ENCODE results near the gene CALCB.
"Not testable (repeated sequence)": the region's sequence is repeated elsewhere in the genome, so short reads cannot be mapped to it uniquely, and the experiment has no call there.

CALCB gene, protein sequence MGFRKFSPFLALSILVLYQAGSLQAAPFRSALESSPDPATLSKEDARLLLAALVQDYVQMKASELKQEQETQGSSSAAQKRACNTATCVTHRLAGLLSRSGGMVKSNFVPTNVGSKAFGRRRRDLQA

DNA sequence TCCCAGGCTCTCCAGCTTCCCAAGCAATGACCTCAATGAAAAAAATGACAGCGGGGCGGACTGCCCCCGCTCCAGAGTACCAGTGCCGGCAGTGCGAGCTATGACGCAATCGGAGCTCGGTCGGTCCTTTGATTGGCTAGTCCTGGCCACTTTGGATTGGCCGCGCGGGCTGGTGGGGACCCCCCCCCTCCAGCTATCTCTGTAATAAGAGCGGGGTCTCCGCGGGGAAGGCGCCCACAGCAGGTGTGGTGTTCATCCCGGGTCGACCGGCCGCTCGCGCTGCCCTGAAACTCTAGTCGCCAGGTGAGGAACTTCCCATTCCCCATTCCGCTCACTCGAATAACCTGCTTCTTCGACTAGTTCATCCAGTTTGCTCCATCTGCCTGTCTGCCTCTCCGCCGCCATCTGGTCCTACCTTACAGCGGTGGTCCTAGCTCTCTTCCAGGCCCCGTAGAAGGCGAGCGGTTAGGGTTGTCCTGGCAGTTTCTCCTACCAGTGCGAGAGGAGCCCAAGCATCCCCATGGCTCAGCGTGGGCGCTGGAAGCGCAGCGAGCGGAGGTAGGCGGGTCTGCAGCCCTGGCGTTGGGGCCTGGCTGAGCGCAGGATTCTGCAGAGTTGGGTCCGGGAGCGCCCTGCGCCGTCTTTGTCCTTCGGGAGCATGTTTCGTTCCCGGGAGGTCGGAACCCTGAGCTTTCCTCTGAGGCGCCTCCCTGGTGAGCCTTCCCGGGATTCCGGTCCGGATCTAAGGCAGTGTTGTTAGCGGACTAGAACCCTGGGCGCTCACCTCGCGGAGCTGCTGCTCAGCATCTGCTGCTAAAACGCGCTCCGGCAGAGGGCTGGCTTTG, at the start of gene CALCB:
Gene CALCB (plus strand): TSS at position 233 of the 845 bp plus-strand sequence. CDS start 1,126 bp downstream, outside the sequence.
- peaks cover 7% of the 10 kb centered on the region for H3K9me3 ChIP-seq (ENCODE audit: control insufficient read depth, low read length)
- DNase-seq (ENCODE audit: low read depth), result peak; percentile 41
- H3K4me1 ChIP-seq (ENCODE audit: control insufficient read depth, insufficient read depth, low read length), result peaks cover 5% of the 10 kb centered on the region
- peaks cover 50% of the 10 kb centered on the region for H3K27me3 ChIP-seq (replicated peaks; ENCODE audit: control insufficient read depth, insufficient read depth, low read length)
- no peak within 1 kb of the TSS for H3K9ac ChIP-seq (ENCODE audit: low read length)
- H3K4me3 ChIP-seq (ENCODE audit: low read length), result peak within 1 kb of the TSS; percentile 18
- no peaks in the 10 kb centered on the region for H3K36me3 ChIP-seq (ENCODE audit: control insufficient read depth, insufficient read depth, low read length, severe bottlenecking)

DNA sequence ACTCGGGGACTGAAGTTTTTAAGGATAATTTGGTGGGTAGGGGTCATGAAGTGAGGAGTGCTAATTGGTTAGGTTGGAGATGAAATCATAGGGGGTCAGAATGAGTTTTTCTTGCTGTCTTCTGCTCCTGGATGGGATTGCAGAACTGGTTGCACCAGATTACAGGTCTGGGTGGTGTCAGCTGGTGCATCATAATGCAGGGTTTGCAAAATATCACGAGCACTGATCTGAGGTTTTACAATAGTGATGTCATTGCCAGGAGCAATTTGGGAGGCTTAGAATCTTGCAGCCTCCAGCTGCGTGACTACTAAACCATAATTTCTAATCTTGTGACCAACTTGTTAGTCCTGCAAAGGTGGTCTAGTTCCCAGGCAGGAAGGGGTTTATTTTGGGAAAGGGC, 46.4 kb upstream of the CALCB start:
- H3K4me1 ChIP-seq (ENCODE audit: control insufficient read depth, insufficient read depth, low read length), result no peaks in the 10 kb centered on the region
- H3K4me3 ChIP-seq (ENCODE audit: low read length), result no peak overlapping the region
- H3K9ac ChIP-seq (ENCODE audit: low read length), result no peak overlapping the region
- no peaks in the 10 kb centered on the region for H3K36me3 ChIP-seq (ENCODE audit: control insufficient read depth, insufficient read depth, low read length, severe bottlenecking)
- H3K9me3 ChIP-seq (ENCODE audit: control insufficient read depth, low read length), result no peaks in the 10 kb centered on the region
- peaks cover 5% of the 10 kb centered on the region for H3K27me3 ChIP-seq (replicated peaks; ENCODE audit: control insufficient read depth, insufficient read depth, low read length)
- no peak for DNase-seq (ENCODE audit: low read depth)

DNA sequence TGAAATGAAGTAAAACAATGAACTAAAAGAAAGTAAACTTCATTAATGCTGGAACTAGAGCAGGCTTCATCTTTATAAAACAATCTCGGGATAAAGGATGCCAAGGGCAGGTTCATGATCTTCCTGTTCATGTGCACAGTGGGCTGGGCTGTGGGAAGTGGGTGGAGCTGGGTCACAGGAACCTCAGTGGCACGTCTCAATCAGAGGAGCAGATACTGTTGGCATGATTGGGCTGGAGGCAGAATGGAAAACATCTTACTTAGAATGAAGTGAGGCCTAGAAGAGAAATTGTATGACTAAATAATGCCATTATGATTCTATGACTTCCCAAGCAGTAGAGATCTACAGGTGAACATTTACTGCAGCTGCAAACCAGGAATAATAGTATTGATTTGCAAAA, 45.4 kb upstream of the CALCB start:
- peaks cover 5% of the 10 kb centered on the region for H3K27me3 ChIP-seq (replicated peaks; ENCODE audit: control insufficient read depth, insufficient read depth, low read length)
- no peak for DNase-seq (ENCODE audit: low read depth)
- no peaks in the 10 kb centered on the region for H3K4me1 ChIP-seq (ENCODE audit: control insufficient read depth, insufficient read depth, low read length)
- H3K4me3 ChIP-seq (ENCODE audit: low read length), result no peak overlapping the region
- no peak overlapping the region for H3K9ac ChIP-seq (ENCODE audit: low read length)
- no peaks in the 10 kb centered on the region for H3K36me3 ChIP-seq (ENCODE audit: control insufficient read depth, insufficient read depth, low read length, severe bottlenecking)
- no peaks in the 10 kb centered on the region for H3K9me3 ChIP-seq (ENCODE audit: control insufficient read depth, low read length)

DNA sequence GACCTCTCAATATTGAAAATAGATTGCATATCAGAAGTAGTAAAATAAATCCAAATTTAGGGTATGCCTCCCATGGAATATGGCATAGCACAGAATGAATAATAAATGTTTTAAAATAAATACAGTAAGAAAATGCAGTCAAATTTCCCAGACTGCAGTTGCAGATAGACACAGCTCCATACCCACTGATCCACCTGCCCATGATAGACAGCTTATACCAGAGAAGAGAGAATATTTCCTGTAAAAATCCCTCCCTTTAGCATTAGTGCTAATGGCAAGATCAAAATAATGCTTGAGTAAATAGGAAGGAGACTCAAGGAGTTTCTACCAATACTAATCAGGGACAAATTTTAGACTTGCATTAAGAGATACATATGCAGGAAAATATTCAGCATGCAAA, 45.0 kb upstream of the CALCB start:
- no peaks in the 10 kb centered on the region for H3K4me1 ChIP-seq (ENCODE audit: control insufficient read depth, insufficient read depth, low read length)
- H3K9ac ChIP-seq (ENCODE audit: low read length), result no peak overlapping the region
- no peak for DNase-seq (ENCODE audit: low read depth)
- H3K27me3 ChIP-seq (replicated peaks; ENCODE audit: control insufficient read depth, insufficient read depth, low read length), result peaks cover 5% of the 10 kb centered on the region
- no peaks in the 10 kb centered on the region for H3K9me3 ChIP-seq (ENCODE audit: control insufficient read depth, low read length)
- H3K4me3 ChIP-seq (ENCODE audit: low read length), result no peak overlapping the region
- no peaks in the 10 kb centered on the region for H3K36me3 ChIP-seq (ENCODE audit: control insufficient read depth, insufficient read depth, low read length, severe bottlenecking)

DNA sequence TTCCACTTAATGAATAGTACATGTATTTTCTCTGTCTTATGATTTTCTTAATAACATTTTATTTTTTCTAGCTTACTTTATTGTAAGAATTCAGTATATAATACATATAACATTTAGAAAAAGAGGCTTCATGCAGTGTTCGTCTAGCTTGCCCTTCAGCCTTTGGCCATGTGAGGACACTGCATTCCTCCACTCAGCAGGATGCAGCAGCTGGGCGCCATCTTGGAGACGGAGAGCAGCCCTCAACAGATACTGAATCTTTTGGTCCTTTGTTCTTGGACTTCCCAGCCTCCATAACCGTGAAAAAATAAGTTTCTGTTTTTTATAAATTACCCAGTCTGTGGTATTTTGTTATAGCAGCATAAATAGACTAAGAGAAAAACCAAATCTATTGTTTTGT, 41.4 kb upstream of the CALCB start:
- H3K9ac ChIP-seq (ENCODE audit: low read length); H3K4me3 ChIP-seq (ENCODE audit: low read length); H3K9me3 ChIP-seq (ENCODE audit: control insufficient read depth, low read length); H3K27me3 ChIP-seq (replicated peaks; ENCODE audit: control insufficient read depth, insufficient read depth, low read length); H3K4me1 ChIP-seq (ENCODE audit: control insufficient read depth, insufficient read depth, low read length); H3K36me3 ChIP-seq (ENCODE audit: control insufficient read depth, insufficient read depth, low read length, severe bottlenecking); DNase-seq (ENCODE audit: low read depth): not testable (repeated sequence)

DNA sequence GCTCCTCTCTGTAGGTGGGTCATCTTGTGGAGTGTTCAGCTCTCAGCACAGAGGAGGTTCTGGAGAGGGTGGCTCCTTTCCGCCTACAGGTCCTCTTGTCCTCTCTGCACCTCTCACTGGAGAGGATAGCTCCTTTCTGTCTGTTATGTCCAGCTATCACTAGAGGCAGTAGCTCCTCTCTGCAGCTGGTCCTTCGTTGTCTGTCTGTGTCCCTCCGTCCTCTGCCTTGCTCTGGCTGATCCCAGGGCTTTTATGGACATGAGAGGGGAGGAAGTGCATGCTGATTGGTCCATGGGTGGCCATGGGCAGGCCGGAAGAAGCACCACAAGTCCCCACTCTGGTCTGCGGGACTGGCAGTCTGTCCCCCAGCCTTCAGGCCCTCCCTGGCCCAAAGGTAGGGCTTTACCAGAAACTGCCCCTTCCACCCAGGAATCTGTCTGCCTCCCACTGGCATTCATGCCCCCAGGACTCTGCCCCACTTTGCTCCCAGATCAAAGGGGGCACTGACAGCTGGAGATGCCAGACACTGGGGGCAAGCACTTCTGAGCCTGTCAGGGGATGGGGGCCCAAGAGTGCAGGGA, 38.6 kb upstream of the CALCB start:
- no peak overlapping the region for H3K4me3 ChIP-seq (ENCODE audit: low read length)
- H3K9ac ChIP-seq (ENCODE audit: low read length), result no peak overlapping the region
- H3K9me3 ChIP-seq (ENCODE audit: control insufficient read depth, low read length), result no peaks in the 10 kb centered on the region
- H3K36me3 ChIP-seq (ENCODE audit: control insufficient read depth, insufficient read depth, low read length, severe bottlenecking), result no peaks in the 10 kb centered on the region
- H3K27me3 ChIP-seq (replicated peaks; ENCODE audit: control insufficient read depth, insufficient read depth, low read length), result peaks cover 8% of the 10 kb centered on the region
- DNase-seq (ENCODE audit: low read depth), result no peak
- no peaks in the 10 kb centered on the region for H3K4me1 ChIP-seq (ENCODE audit: control insufficient read depth, insufficient read depth, low read length)

DNA sequence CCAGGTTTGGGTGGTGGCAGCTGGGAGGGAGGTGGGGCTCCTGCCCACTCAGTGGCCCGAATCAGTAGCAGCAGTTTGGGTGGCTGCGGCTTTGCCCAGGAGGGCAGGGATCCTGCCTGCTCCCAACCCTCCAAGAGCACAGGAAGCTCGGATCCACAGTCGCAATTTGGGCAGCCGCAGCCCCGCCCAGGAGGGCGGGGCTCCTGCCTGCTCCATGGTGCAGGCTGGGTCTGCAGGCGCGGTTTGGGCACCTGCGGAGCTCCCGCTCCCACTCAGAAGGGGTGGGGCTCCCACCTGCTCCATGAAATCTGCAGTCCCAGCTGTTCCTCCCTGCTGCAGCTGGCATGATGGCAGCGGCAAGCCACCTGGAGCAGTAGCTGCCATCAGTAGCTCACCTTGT, 38.1 kb upstream of the CALCB start:
- Histone ChIP-seq H3K9me3 (ENCODE audit: control insufficient read depth, low read length) (no peaks in the 10 kb centered on the region), H3K4me1 (ENCODE audit: control insufficient read depth, insufficient read depth, low read length) (no peaks in the 10 kb centered on the region), H3K27me3 (replicated peaks; ENCODE audit: control insufficient read depth, insufficient read depth, low read length) (peaks cover 8% of the 10 kb centered on the region), H3K9ac (ENCODE audit: low read length) (no peak overlapping the region), H3K4me3 (ENCODE audit: low read length) (no peak overlapping the region), H3K36me3 (ENCODE audit: control insufficient read depth, insufficient read depth, low read length, severe bottlenecking) (no peaks in the 10 kb centered on the region)
- no peak for DNase-seq (ENCODE audit: low read depth)

DNA sequence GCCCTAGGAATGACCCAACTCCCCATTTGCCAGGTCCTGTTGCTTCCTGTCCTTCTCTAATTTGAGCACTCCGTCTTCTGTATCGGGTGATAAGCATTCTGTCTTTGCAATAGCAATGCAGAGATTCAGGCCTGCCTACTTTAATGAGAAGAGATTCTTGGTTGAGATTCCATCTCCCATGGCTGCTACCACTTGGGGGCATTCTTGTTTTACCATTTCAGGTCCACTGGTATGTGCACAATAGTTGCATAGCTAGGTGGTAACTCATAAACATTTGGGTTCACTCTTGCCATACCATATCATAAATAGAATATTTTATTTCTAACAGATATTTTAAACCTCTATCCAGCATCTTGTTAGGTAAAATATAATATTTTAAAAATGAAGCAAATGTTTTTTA, 34.4 kb upstream of the CALCB start:
- H3K27me3 ChIP-seq (replicated peaks; ENCODE audit: control insufficient read depth, insufficient read depth, low read length), result peaks cover 16% of the 10 kb centered on the region
- no peaks in the 10 kb centered on the region for H3K4me1 ChIP-seq (ENCODE audit: control insufficient read depth, insufficient read depth, low read length)
- no peak overlapping the region for H3K9ac ChIP-seq (ENCODE audit: low read length)
- no peaks in the 10 kb centered on the region for H3K9me3 ChIP-seq (ENCODE audit: control insufficient read depth, low read length)
- no peaks in the 10 kb centered on the region for H3K36me3 ChIP-seq (ENCODE audit: control insufficient read depth, insufficient read depth, low read length, severe bottlenecking)
- no peak overlapping the region for H3K4me3 ChIP-seq (ENCODE audit: low read length)
- no peak for DNase-seq (ENCODE audit: low read depth)

DNA sequence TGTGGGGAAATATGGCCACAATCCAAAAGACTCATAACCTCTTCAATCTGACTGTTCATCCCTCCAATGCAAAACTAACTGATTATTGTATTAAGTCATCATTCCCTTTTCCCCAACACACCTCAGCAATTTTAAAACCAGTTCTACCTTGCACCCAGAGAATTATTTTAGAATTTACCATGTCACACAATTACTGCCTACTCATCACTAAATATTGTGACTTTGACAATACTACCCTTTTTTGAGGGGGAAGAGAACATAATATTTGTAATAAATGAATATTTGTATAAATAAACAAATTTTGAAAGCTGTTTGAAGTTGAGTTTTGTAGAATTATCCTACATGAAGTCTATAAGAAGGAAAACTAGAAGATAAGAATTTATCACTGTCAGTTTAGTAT, 28.2 kb upstream of the CALCB start:
- Histone ChIP-seq H3K36me3 (ENCODE audit: control insufficient read depth, insufficient read depth, low read length, severe bottlenecking) (no peaks in the 10 kb centered on the region), H3K4me3 (ENCODE audit: low read length) (no peak overlapping the region), H3K27me3 (replicated peaks; ENCODE audit: control insufficient read depth, insufficient read depth, low read length) (peaks cover 8% of the 10 kb centered on the region), H3K9ac (ENCODE audit: low read length) (no peak overlapping the region), H3K4me1 (ENCODE audit: control insufficient read depth, insufficient read depth, low read length) (no peaks in the 10 kb centered on the region), H3K9me3 (ENCODE audit: control insufficient read depth, low read length) (no peaks in the 10 kb centered on the region)
- no peak for DNase-seq (ENCODE audit: low read depth)

DNA sequence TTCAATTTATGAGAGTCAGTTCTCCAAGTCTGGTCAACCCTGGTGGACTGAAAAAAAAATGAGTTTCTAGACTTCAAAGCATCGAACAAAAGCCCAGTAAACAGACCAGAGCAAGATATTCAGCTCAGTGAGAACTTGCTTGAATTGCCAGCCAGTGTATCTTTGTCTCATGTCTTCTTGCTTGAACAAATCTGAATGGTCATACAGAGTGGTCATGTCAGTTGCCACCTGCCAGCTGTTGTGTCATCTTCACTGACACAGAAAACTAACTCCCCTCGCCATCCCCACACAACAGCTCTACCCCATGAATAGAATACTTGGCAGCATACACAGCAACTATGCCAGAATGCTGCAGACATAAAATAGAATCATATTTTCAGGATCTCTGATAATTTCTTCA, 27.5 kb upstream of the CALCB start:
- Histone ChIP-seq H3K9me3 (ENCODE audit: control insufficient read depth, low read length) (no peaks in the 10 kb centered on the region), H3K36me3 (ENCODE audit: control insufficient read depth, insufficient read depth, low read length, severe bottlenecking) (no peaks in the 10 kb centered on the region), H3K4me1 (ENCODE audit: control insufficient read depth, insufficient read depth, low read length) (no peaks in the 10 kb centered on the region), H3K27me3 (replicated peaks; ENCODE audit: control insufficient read depth, insufficient read depth, low read length) (peaks cover 6% of the 10 kb centered on the region), H3K4me3 (ENCODE audit: low read length) (no peak overlapping the region), H3K9ac (ENCODE audit: low read length) (no peak overlapping the region)
- DNase-seq (ENCODE audit: low read depth), result no peak

DNA sequence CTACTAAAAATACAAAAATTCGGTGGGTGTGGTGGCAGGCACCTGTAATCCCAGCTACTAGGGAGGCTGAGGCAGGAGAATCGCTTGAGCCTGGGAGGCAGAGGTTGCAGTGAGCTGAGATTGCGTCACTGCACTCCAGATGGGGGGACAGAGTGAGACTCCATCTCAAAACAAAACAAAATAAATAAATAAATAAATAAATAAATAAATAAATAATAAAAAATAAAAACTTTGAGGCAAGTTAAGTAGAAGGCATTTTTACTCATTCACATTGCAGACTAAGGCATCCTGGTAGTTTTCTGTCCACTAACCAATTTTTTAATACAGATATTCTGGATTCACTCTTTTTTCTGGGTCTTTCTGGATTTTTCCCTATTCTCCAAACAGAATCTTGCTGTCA, 26.7 kb upstream of the CALCB start:
- not testable (repeated sequence) for H3K4me1 ChIP-seq (ENCODE audit: control insufficient read depth, insufficient read depth, low read length); H3K36me3 ChIP-seq (ENCODE audit: control insufficient read depth, insufficient read depth, low read length, severe bottlenecking); H3K9me3 ChIP-seq (ENCODE audit: control insufficient read depth, low read length); H3K4me3 ChIP-seq (ENCODE audit: low read length); H3K9ac ChIP-seq (ENCODE audit: low read length); H3K27me3 ChIP-seq (replicated peaks; ENCODE audit: control insufficient read depth, insufficient read depth, low read length); DNase-seq (ENCODE audit: low read depth)

Data from adipocyte (in vitro differentiated cells).